Activated CD4-positive, alpha-beta memory T cell treated with anti-CD3 and anti-CD28 coated beads for 36 hours (primary cell): Measurements from ENCODE around the gene GIMAP7. TPM values are rescaled to one million over a fixed set of nuclear protein-coding genes. Genes with fewer than 3 reads are reported as not detected.

Source experiments
- CTCF ChIA-PET: fragments of 350-600 bp; sonication (Branson Sonifier 250); formaldehyde crosslinking; loops from one replicate; lab custom pipeline; 2021; ENCODE audit warnings: antibody characterized with exemption, inconsistent platforms; lab: Charles Lee
- POLR2A ChIA-PET: fragments of 350-600 bp; sonication (Branson Sonifier 250); formaldehyde crosslinking; loops from one replicate; lab custom pipeline; 2021; ENCODE audit warnings: antibody characterized with exemption; lab: Charles Lee
- DNase-seq: peaks from one replicate; pipeline ENCODE4 v3.0.0-alpha.2; 2020
- H3K27ac Mint-ChIP-seq: one replicate; pipeline ENCODE4 v1.8.0; 2021; ENCODE audit warnings: mixed read lengths
- H3K27me3 Mint-ChIP-seq: one replicate; pipeline ENCODE4 v1.8.0; 2021; ENCODE audit warnings: mixed read lengths
- H3K36me3 Mint-ChIP-seq: one replicate; pipeline ENCODE4 v1.8.0; 2021; ENCODE audit warnings: mixed read lengths
- H3K4me1 Mint-ChIP-seq: one replicate; pipeline ENCODE4 v1.8.0; 2021; ENCODE audit warnings: low read depth, mixed read lengths
- H3K4me3 Mint-ChIP-seq: one replicate; pipeline ENCODE4 v1.8.0; 2021; ENCODE audit warnings: mild to moderate bottlenecking, mixed read lengths
- H3K9me3 Mint-ChIP-seq: one replicate; pipeline ENCODE4 v1.8.0; 2021; ENCODE audit warnings: mixed read lengths
- intact Hi-C: fragments of 100-400 bp; cut with micrococcal nuclease; formaldehyde crosslinking; loops from one replicate; pipeline ENCODE4 v1.15.1; 2023
- total RNA-seq, 2 experiments: library from RNA; stranded (reverse); gene quantifications; one replicate each; pipeline ENCODE4 v1.2.3, GENCODE V29; 2021

GIMAP7 gene
- 10 to 100 TPM; 42.5 to 44.1 TPM for total RNA-seq

- H3K4me1 Mint-ChIP-seq = peaks cover 52% of the 10 kb centered on the region
- H3K27ac Mint-ChIP-seq = peak within 1 kb of the TSS; percentile 97
- peaks cover 21% of the 10 kb centered on the region for H3K36me3 Mint-ChIP-seq
- peak; percentile 73 for DNase-seq
- ChIA-PET CTCF (interaction anchor here (0.8 to 6.4 kb wide), 11 partner anchors 11 to 244 kb away, joined by 3 to 71 read pairs (median 4); partner anchors contain the start of genes GIMAP1, GIMAP6 and GIMAP8), POLR2A (interaction anchor here (0.7 to 4.4 kb wide), 17 partner anchors 10 to 241 kb away, joined by 3 to 78 read pairs (median 5); partner anchors contain the start of genes GIMAP1, GIMAP2, GIMAP4 and GIMAP5)
- H3K4me3 Mint-ChIP-seq = peak within 1 kb of the TSS; percentile 94
- no peaks in the 10 kb centered on the region for H3K27me3 Mint-ChIP-seq
- H3K9me3 Mint-ChIP-seq = peaks cover 3% of the 10 kb centered on the region
- intact Hi-C loops = loop anchor here (1.0 to 5.0 kb wide), 9 partner anchors 11 to 218 kb away; partner anchors contain the start of genes ACTR3C, GIMAP2, GIMAP6 and LRRC61
These were observed at the start of gene GIMAP7 for GRCh38 chr7:150514748-150515222. TSS of gene GIMAP7 (plus strand) at chr7:150514872. CDS start at chr7:150519975, 5,103 bp downstream.

DNA sequence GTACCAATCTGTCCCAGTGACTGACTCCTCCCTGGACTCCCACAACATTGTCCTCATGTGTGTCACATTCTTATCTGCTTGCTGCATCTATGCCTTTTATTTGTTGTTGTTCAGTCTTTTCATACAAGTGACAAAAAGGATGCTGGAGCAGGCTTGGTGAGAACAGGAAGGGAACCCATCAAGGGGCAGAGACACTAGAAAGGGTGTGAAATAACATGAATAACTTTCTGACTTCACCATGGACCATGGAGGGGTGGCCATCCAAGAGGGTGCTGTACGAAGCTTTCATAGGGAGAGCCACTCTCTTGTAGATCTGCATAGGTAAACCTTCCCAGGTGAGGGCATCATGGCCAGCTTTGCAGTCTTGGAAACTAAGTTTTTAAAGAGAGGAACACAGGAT, 49.7 kb upstream of the GIMAP7 start:
- Mint-ChIP-seq H3K27me3 (no peaks in the 10 kb centered on the region), H3K9me3 (peaks cover 36% of the 10 kb centered on the region), H3K4me3 (no peak overlapping the region), H3K27ac (peak overlapping the region; percentile 50), H3K36me3 (peaks cover 57% of the 10 kb centered on the region), H3K4me1 (peaks cover 70% of the 10 kb centered on the region)
- DNase-seq = no peak
- ChIA-PET POLR2A (interaction anchor here (0.8 to 1.9 kb wide), 3 partner anchors 9 to 17 kb away, joined by 3 to 6 read pairs (median 4); no protein-coding TSS in a partner anchor), CTCF (interaction anchor here (0.9 to 1.1 kb wide), 3 partner anchors 15 to 50 kb away, joined by 3 to 4 read pairs (median 3); partner anchors contain the start of gene GIMAP7)
- intact Hi-C loops = no loop called here

GRCh38 chr7:150465414-150465813, 49.3 kb upstream of the GIMAP7 start:
- ChIA-PET POLR2A (interaction anchor here (0.8 to 1.9 kb wide), 4 partner anchors 10 to 39 kb away, joined by 3 to 6 read pairs (median 4); no protein-coding TSS in a partner anchor), CTCF (interaction anchor here (0.9 to 1.1 kb wide), 3 partner anchors 14 to 50 kb away, joined by 3 to 4 read pairs (median 3); partner anchors contain the start of gene GIMAP7)
- intact Hi-C loops = no loop called here
- peaks cover 32% of the 10 kb centered on the region for H3K9me3 Mint-ChIP-seq
- H3K27ac Mint-ChIP-seq = peak overlapping the region; percentile 50
- peaks cover 72% of the 10 kb centered on the region for H3K4me1 Mint-ChIP-seq
- H3K27me3 Mint-ChIP-seq = no peaks in the 10 kb centered on the region
- no peak for DNase-seq
- peaks cover 54% of the 10 kb centered on the region for H3K36me3 Mint-ChIP-seq
- no peak overlapping the region for H3K4me3 Mint-ChIP-seq

GRCh38 chr7:150466477-150466876, 48.2 kb upstream of the GIMAP7 start:
- Mint-ChIP-seq H3K36me3 (peaks cover 51% of the 10 kb centered on the region), H3K4me3 (no peak overlapping the region)
- POLR2A ChIA-PET = interaction anchor here (1.3 to 1.4 kb wide), 2 partner anchors 15 to 38 kb away, joined by 3 to 4 read pairs; no protein-coding TSS in a partner anchor

DNA sequence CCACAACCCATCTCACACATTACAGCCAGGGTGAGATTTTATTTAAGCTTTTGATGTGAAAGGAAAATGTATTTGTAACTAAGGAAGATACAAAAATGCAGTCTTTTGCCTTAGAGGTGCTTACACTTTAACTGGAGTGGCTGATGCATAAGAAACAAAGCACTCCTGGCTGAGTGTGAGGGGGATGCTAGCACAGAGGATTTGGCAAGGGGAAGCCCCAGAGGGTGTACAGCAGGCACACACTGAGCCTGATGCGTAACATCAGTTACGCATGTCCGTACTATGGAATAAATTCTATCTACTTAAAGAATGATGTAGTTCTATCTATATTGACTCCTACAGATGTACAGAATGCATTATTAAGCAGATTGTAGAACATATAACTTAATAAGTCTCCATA, 46.4 kb upstream of the GIMAP7 start:
- no peaks in the 10 kb centered on the region for H3K27me3 Mint-ChIP-seq
- peaks cover 39% of the 10 kb centered on the region for H3K36me3 Mint-ChIP-seq
- peak overlapping the region; percentile 73 for H3K27ac Mint-ChIP-seq
- H3K9me3 Mint-ChIP-seq = peaks cover 3% of the 10 kb centered on the region
- POLR2A ChIA-PET = interaction anchor here (1.0 kb wide), 1 partner anchor 11 kb away, joined by 4 read pairs; no protein-coding TSS in a partner anchor
- CTCF ChIA-PET = no interaction called here
- intact Hi-C loops = no loop called here
- H3K4me3 Mint-ChIP-seq = no peak overlapping the region
- DNase-seq = peak; percentile 27
- H3K4me1 Mint-ChIP-seq = peaks cover 82% of the 10 kb centered on the region

More at GRCh38 chr7:150466477-150466876, 48.2 kb upstream of the GIMAP7 start:
- intact Hi-C loops = loop anchor here (1.0 kb wide), 1 partner anchor 10 kb away; no protein-coding TSS in a partner anchor
- no peaks in the 10 kb centered on the region for H3K27me3 Mint-ChIP-seq
- no peak overlapping the region for H3K27ac Mint-ChIP-seq
- H3K4me1 Mint-ChIP-seq = peaks cover 75% of the 10 kb centered on the region
- CTCF ChIA-PET = interaction anchor here (0.7 to 1.8 kb wide), 2 partner anchors 18 to 154 kb away, joined by 4 to 7 read pairs; no protein-coding TSS in a partner anchor
- peaks cover 21% of the 10 kb centered on the region for H3K9me3 Mint-ChIP-seq
- no peak for DNase-seq

GRCh38 chr7:150471886-150472285, 42.8 kb upstream of the GIMAP7 start:
- CTCF ChIA-PET = interaction anchor here (1.3 kb wide), 1 partner anchor 57 kb away, joined by 3 read pairs; no protein-coding TSS in a partner anchor
- H3K27ac Mint-ChIP-seq = peak overlapping the region; percentile 46

DNA sequence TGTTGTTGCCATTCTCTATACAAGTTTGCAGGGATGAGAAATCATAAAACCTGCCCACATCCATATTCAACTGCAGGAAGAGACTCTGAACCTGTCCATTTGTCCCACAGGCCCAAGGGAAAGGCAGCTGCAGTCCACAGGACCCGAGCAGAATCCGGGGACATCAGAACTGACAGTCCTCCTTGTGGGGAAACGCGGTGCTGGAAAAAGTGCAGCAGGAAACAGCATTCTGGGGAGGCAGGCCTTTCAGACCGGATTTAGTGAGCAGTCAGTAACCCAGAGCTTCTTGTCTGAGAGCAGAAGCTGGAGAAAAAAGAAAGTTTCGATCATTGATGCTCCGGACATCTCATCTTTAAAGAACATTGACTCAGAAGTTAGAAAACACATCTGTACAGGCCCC, 40.8 kb upstream of the GIMAP7 start:
- peaks cover 77% of the 10 kb centered on the region for H3K4me1 Mint-ChIP-seq
- H3K36me3 Mint-ChIP-seq = peaks cover 50% of the 10 kb centered on the region
- H3K9me3 Mint-ChIP-seq = no peaks in the 10 kb centered on the region
- intact Hi-C loops = no loop called here
- H3K27ac Mint-ChIP-seq = peak overlapping the region; percentile 46
- no peak for DNase-seq
- H3K27me3 Mint-ChIP-seq = no peaks in the 10 kb centered on the region
- no peak overlapping the region for H3K4me3 Mint-ChIP-seq
- POLR2A ChIA-PET = interaction anchor here (2.1 kb wide), 1 partner anchor 23 kb away, joined by 5 read pairs; no protein-coding TSS in a partner anchor
- CTCF ChIA-PET = interaction anchor here (0.7 kb wide), 1 partner anchor 158 kb away, joined by 4 read pairs; the partner anchor contains the start of gene GIMAP6

More at GRCh38 chr7:150471886-150472285, 42.8 kb upstream of the GIMAP7 start:
- Mint-ChIP-seq H3K27me3 (no peaks in the 10 kb centered on the region), H3K4me3 (no peak overlapping the region), H3K36me3 (peaks cover 52% of the 10 kb centered on the region), H3K4me1 (peaks cover 76% of the 10 kb centered on the region), H3K9me3 (no peaks in the 10 kb centered on the region)
- POLR2A ChIA-PET = no interaction called here
- intact Hi-C loops = no loop called here
- DNase-seq = no peak

DNA sequence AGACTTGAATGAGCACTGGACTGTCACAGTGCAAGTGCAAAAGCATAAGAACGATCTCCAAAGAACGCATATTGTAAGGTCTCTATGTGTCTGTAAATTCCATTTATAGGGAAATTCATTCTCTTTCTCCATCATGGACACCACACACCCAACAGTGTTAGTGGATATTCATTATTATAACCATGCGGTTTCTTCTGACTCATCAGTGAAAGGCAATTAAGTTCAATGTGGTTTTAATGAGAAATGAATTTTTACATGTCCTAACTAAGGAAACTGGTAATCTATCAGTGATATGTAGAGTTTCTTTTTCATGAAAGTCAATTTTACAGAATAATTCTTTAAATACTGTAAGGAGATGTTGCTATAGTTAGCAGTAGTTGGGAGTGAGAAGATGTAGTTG, 38.4 kb upstream of the GIMAP7 start:
- DNase-seq = no peak
- peak overlapping the region; percentile 86 for H3K27ac Mint-ChIP-seq
- peak overlapping the region; percentile 48 for H3K4me3 Mint-ChIP-seq
- POLR2A ChIA-PET = interaction anchor here (1.1 to 1.6 kb wide), 3 partner anchors 11 to 26 kb away, joined by 3 to 6 read pairs (median 3); partner anchors contain the start of gene GIMAP8
- no peaks in the 10 kb centered on the region for H3K27me3 Mint-ChIP-seq
- CTCF ChIA-PET = interaction anchor here (0.9 kb wide), 1 partner anchor 27 kb away, joined by 3 read pairs; no protein-coding TSS in a partner anchor
- peaks cover 82% of the 10 kb centered on the region for H3K4me1 Mint-ChIP-seq
- H3K9me3 Mint-ChIP-seq = no peaks in the 10 kb centered on the region
- H3K36me3 Mint-ChIP-seq = peaks cover 40% of the 10 kb centered on the region
- intact Hi-C loops = loop anchor here (1.0 kb wide), 1 partner anchor 10 kb away; no protein-coding TSS in a partner anchor

- no peaks in the 10 kb centered on the region for H3K9me3 Mint-ChIP-seq
- H3K4me3 Mint-ChIP-seq = peak overlapping the region; percentile 48
- H3K27ac Mint-ChIP-seq = peak overlapping the region; percentile 86
- CTCF ChIA-PET = interaction anchor here (1.0 kb wide), 1 partner anchor 43 kb away, joined by 3 read pairs; no protein-coding TSS in a partner anchor
- intact Hi-C loops = loop anchor here (1.0 kb wide), 1 partner anchor 11 kb away; no protein-coding TSS in a partner anchor
- H3K27me3 Mint-ChIP-seq = no peaks in the 10 kb centered on the region
- DNase-seq = peak; percentile 70
- POLR2A ChIA-PET = interaction anchor here (0.6 to 1.3 kb wide), 3 partner anchors 10 to 27 kb away, joined by 3 read pairs; partner anchors contain the start of gene GIMAP8
- peaks cover 87% of the 10 kb centered on the region for H3K4me1 Mint-ChIP-seq
- H3K36me3 Mint-ChIP-seq = peaks cover 37% of the 10 kb centered on the region
These were observed 37.6 kb upstream of the GIMAP7 start for GRCh38 chr7:150476819-150477631.

GRCh38 chr7:150479023-150479716, 35.5 kb upstream of the GIMAP7 start:
- intact Hi-C loops = no loop called here
- DNase-seq = peak; percentile 49
- Mint-ChIP-seq H3K9me3 (no peaks in the 10 kb centered on the region), H3K27ac (peak overlapping the region; percentile 86), H3K4me3 (peak overlapping the region; percentile 7), H3K27me3 (no peaks in the 10 kb centered on the region), H3K36me3 (peaks cover 29% of the 10 kb centered on the region), H3K4me1 (peaks cover 88% of the 10 kb centered on the region)
- ChIA-PET POLR2A (interaction anchor here (0.9 to 4.6 kb wide), 4 partner anchors 11 to 85 kb away, joined by 3 to 32 read pairs (median 4); partner anchors contain the start of gene GIMAP8), CTCF (interaction anchor here (0.7 to 1.5 kb wide), 4 partner anchors 14 to 278 kb away, joined by 3 to 4 read pairs (median 4); partner anchors contain the start of gene GIMAP8)
